DOHH2 (cell line): ENCODE results near the gene MKKS.

Experiments used
- H3F3A ChIP-seq: fragments of 200-600 bp; sonication (generic), shearing (Covaris generic); 2 replicates; pipeline ENCODE4 v1.6.0; 2016; ENCODE audit warnings: antibody characterized with exemption, mild to moderate bottlenecking; ENCODE audit not compliant: control insufficient read depth, insufficient read depth
- H3K27ac ChIP-seq: fragments of 200-600 bp; sonication (generic); 2 replicates; pipeline ENCODE4 v1.5.1; 2014; ENCODE audit warnings: low read depth, mild to moderate bottlenecking, low read length, moderate library complexity
- H3K27me3 ChIP-seq: fragments of 200-600 bp; sonication (generic); 2 replicates; pipeline ENCODE4 v1.6.1; 2014; ENCODE audit warnings: mild to moderate bottlenecking, low read length, mixed read lengths; ENCODE audit not compliant: control insufficient read depth
- H3K36me3 ChIP-seq: fragments of 200-600 bp; sonication (generic); 2 replicates; pipeline ENCODE4 v1.6.1; 2014; ENCODE audit warnings: mild to moderate bottlenecking, low read length, moderate library complexity, mixed read lengths; ENCODE audit not compliant: control insufficient read depth
- H3K4me1 ChIP-seq: fragments of 200-600 bp; sonication (generic); 2 replicates; pipeline ENCODE4 v1.6.1; 2014; ENCODE audit warnings: mild to moderate bottlenecking, low read length, mixed read lengths; ENCODE audit not compliant: control insufficient read depth
- H3K4me2 ChIP-seq: fragments of 200-600 bp; sonication (generic); 2 replicates; pipeline ENCODE4 v1.6.0; 2014; ENCODE audit warnings: mild to moderate bottlenecking, low read length, moderate library complexity
- H3K4me3 ChIP-seq: fragments of 200-600 bp; sonication (generic); 2 replicates; pipeline ENCODE4 v1.5.1; 2014; ENCODE audit warnings: mild to moderate bottlenecking, low read length, mixed read lengths
- H3K79me2 ChIP-seq: fragments of 200-600 bp; sonication (generic); 2 replicates; pipeline ENCODE4 v1.6.1; 2014; ENCODE audit warnings: mild to moderate bottlenecking, low read length, mixed read lengths; ENCODE audit not compliant: control insufficient read depth
- H3K9me2 ChIP-seq: fragments of 200-600 bp; sonication (generic); replicated peaks from 2 replicates; pipeline ENCODE4 v1.6.1; 2014; ENCODE audit warnings: mild to moderate bottlenecking, low read length, mixed read lengths; ENCODE audit not compliant: control insufficient read depth
- H3K9me3 ChIP-seq: fragments of 200-600 bp; sonication (generic); 2 replicates; pipeline ENCODE4 v1.6.1; 2014; ENCODE audit warnings: antibody characterized with exemption, low read length, mixed read lengths; ENCODE audit not compliant: control insufficient read depth, insufficient read depth
- H4K20me1 ChIP-seq: fragments of 200-600 bp; sonication (generic); 2 replicates; pipeline ENCODE4 v1.6.0; 2014; ENCODE audit warnings: low read depth, mild to moderate bottlenecking, antibody characterized with exemption, low read length, moderate library complexity; ENCODE audit not compliant: control insufficient read depth, insufficient read depth
- CTCF ChIP-seq: fragments of 200-600 bp; sonication (generic); IDR thresholded peaks from one replicate; pipeline ENCODE4 v1.5.1; 2014; ENCODE audit warnings: antibody characterized with exemption, mild to moderate bottlenecking, low read depth, low read length; ENCODE audit not compliant: poor library complexity, severe bottlenecking
- EZH2phosphoT487 ChIP-seq: fragments of 200-600 bp; sonication (generic); IDR thresholded peaks from 2 replicates; pipeline ENCODE4 v1.6.1; 2017; ENCODE audit warnings: borderline replicate concordance, mild to moderate bottlenecking, antibody characterized with exemption, low read length, moderate library complexity, mixed read lengths

Gene MKKS

GRCh38 chr20:10443936-10444335 is 9.9 kb upstream of the MKKS start:
- H4K20me1 ChIP-seq: no peaks in the 10 kb centered on the region
- H3K4me3 ChIP-seq: no peak overlapping the region
- peaks cover 52% of the 10 kb centered on the region for H3K79me2 ChIP-seq
- peaks cover 3% of the 10 kb centered on the region; the same call in 1 of the 2 replicates for H3K36me3 ChIP-seq
- no peak overlapping the region for H3K4me2 ChIP-seq
- H3F3A ChIP-seq: 0 out of 2 replicates have a peak, but pooled peaks cover 2% of the 10 kb centered on the region
- TF ChIP-seq CTCF (no peak), EZH2phosphoT487 (no peak)
- H3K27me3 ChIP-seq: no peaks in the 10 kb centered on the region
- no peaks in the 10 kb centered on the region for H3K9me3 ChIP-seq
- H3K9me2 ChIP-seq: no peaks in the 10 kb centered on the region
- peaks cover 17% of the 10 kb centered on the region for H3K4me1 ChIP-seq
- no peak overlapping the region for H3K27ac ChIP-seq

GRCh38 chr20:10438217-10438616 is 4.2 kb upstream of the MKKS start:
- H3K4me2 ChIP-seq: no peak overlapping the region
- H3K27me3 ChIP-seq: no peaks in the 10 kb centered on the region
- no peaks in the 10 kb centered on the region for H4K20me1 ChIP-seq
- peaks cover 58% of the 10 kb centered on the region for H3K79me2 ChIP-seq
- H3K4me3 ChIP-seq: no peak overlapping the region
- H3K9me2 ChIP-seq: no peaks in the 10 kb centered on the region
- no peak for TF ChIP-seq EZH2phosphoT487
- no peak for TF ChIP-seq CTCF
- H3K9me3 ChIP-seq: no peaks in the 10 kb centered on the region
- H3K4me1 ChIP-seq: peaks cover 20% of the 10 kb centered on the region
- peaks cover 13% of the 10 kb centered on the region; the same call in 1 of the 2 replicates for H3K36me3 ChIP-seq
- H3F3A ChIP-seq: peaks cover 4% of the 10 kb centered on the region; the same call in 1 of the 2 replicates
- no peak overlapping the region for H3K27ac ChIP-seq

- peaks cover 37% of the 10 kb centered on the region for H3K4me1 ChIP-seq
- H3K79me2 ChIP-seq: peaks cover 78% of the 10 kb centered on the region
- H3K36me3 ChIP-seq: peaks cover 21% of the 10 kb centered on the region
- H3K4me3 ChIP-seq: peak overlapping the region; percentile 90
- no peaks in the 10 kb centered on the region for H3K9me3 ChIP-seq
- no peak for TF ChIP-seq CTCF
- TF ChIP-seq EZH2phosphoT487: no peak
- H3K9me2 ChIP-seq: no peaks in the 10 kb centered on the region
- no peaks in the 10 kb centered on the region for H3K27me3 ChIP-seq
- H3K27ac ChIP-seq: no peak overlapping the region
- H3F3A ChIP-seq: peaks cover 4% of the 10 kb centered on the region; the same call in 1 of the 2 replicates
- H3K4me2 ChIP-seq: peak overlapping the region; percentile 91
- no peaks in the 10 kb centered on the region; the same call in 1 of the 2 replicates for H4K20me1 ChIP-seq
Observed at GRCh38 chr20:10436053-10436699, 2.2 kb upstream of the MKKS start.
